HepG2 (cell line): ENCODE results near the gene TMX2. TPM values are rescaled to one million over a fixed set of nuclear protein-coding genes. Genes with fewer than 3 reads are reported as not detected.

Experiments
- ADNP ChIP-seq: sonication (generic); formaldehyde crosslinking; IDR thresholded peaks from 2 replicates; pipeline ENCODE4 v1.4.0; 2020; ENCODE audit warnings: missing genetic modification reagents
- CREB1 ChIP-seq, 2 experiments: fragments of 450-650 bp in 1 of 2; IDR thresholded peaks; 2 replicates each; pipeline ENCODE4 v1.6.1; 2016 to 2017; ENCODE audit warnings: control low read depth in 1 of 2, mild to moderate bottlenecking in 1 of 2, missing compliant biosample characterization in 1 of 2, missing genetic modification characterization in 1 of 2
- EP300 ChIP-seq, 3 experiments: sonication (generic) in 1 of 3; formaldehyde crosslinking in 1 of 3; IDR thresholded peaks; 2 replicates each; pipeline versions ENCODE4 v1.5.1 to v1.6.1; 2011 to 2020; ENCODE audit warnings: low read depth in 2 of 3, low read length in 2 of 3, borderline replicate concordance in 1 of 3, improper control_type of control experiment in 1 of 3, mild to moderate bottlenecking in 1 of 3, missing genetic modification reagents in 1 of 3, moderate library complexity in 1 of 3
- FOXA3 ChIP-seq: IDR thresholded peaks from 2 replicates; pipeline ENCODE4 v1.6.1; 2016; ENCODE audit warnings: missing genetic modification reagents, missing compliant biosample characterization
- FOXP4 ChIP-seq: sonication (generic); formaldehyde crosslinking; IDR thresholded peaks from 2 replicates; pipeline ENCODE4 v1.4.0; 2020; ENCODE audit warnings: missing genetic modification reagents
- FUBP1 ChIP-seq: sonication (generic); formaldehyde crosslinking; IDR thresholded peaks from 2 replicates; pipeline ENCODE4 v1.5.1; 2020; ENCODE audit warnings: missing genetic modification reagents, mild to moderate bottlenecking, borderline replicate concordance
- IRF2 ChIP-seq: IDR thresholded peaks from 2 replicates; pipeline ENCODE4 v1.6.1; 2018; ENCODE audit warnings: missing genetic modification reagents, missing compliant biosample characterization
- JARID2 ChIP-seq: sonication (generic); formaldehyde crosslinking; IDR thresholded peaks from 2 replicates; pipeline ENCODE4 v1.8.1; 2023; ENCODE audit warnings: missing genetic modification reagents, inconsistent platforms; ENCODE audit not compliant: insufficient replicate concordance
- KDM1A ChIP-seq: IDR thresholded peaks from 2 replicates; pipeline ENCODE4 v1.6.1; 2016; ENCODE audit warnings: missing compliant biosample characterization
- KDM2A ChIP-seq: sonication (generic); formaldehyde crosslinking; IDR thresholded peaks from 2 replicates; pipeline ENCODE4 v1.4.0; 2020; ENCODE audit warnings: low read depth, missing genetic modification reagents, borderline replicate concordance
- KLF12 ChIP-seq: sonication (generic); formaldehyde crosslinking; IDR thresholded peaks from 2 replicates; pipeline ENCODE4 v1.4.0; 2020; ENCODE audit warnings: missing genetic modification reagents, borderline replicate concordance
- KLF13 ChIP-seq: sonication (generic); formaldehyde crosslinking; IDR thresholded peaks from 2 replicates; pipeline ENCODE4 v1.4.0; 2020; ENCODE audit warnings: mild to moderate bottlenecking, missing genetic modification reagents
- MEIS2 ChIP-seq: sonication (generic); formaldehyde crosslinking; IDR thresholded peaks from 2 replicates; pipeline ENCODE4 v1.9.0; 2021; ENCODE audit warnings: mild to moderate bottlenecking, missing genetic modification reagents
- NCOA1 ChIP-seq: sonication (generic); formaldehyde crosslinking; IDR thresholded peaks from 2 replicates; pipeline ENCODE4 v1.9.0; 2021; ENCODE audit warnings: missing genetic modification reagents
- NFYB ChIP-seq: sonication (generic); formaldehyde crosslinking; IDR thresholded peaks from 2 replicates; pipeline ENCODE4 v1.4.0; 2020; ENCODE audit warnings: missing genetic modification reagents
- SATB2 ChIP-seq: sonication (generic); formaldehyde crosslinking; IDR thresholded peaks from 2 replicates; pipeline ENCODE4 v1.5.0; 2020; ENCODE audit warnings: missing genetic modification reagents
- SMAD1 ChIP-seq: sonication (generic); formaldehyde crosslinking; IDR thresholded peaks from 2 replicates; pipeline ENCODE4 v1.4.0; 2020; ENCODE audit warnings: missing genetic modification reagents, low read depth, mild to moderate bottlenecking, borderline replicate concordance
- SOX13 ChIP-seq, 3 experiments: fragments of 450-650 bp in 1 of 3; sonication (generic) in 1 of 3; formaldehyde crosslinking in 1 of 3; IDR thresholded peaks in 2 of 3; conservative IDR thresholded peaks in 1 of 3; 2 replicates each; pipeline versions ENCODE4 v1.5.0 to v1.6.1; 2016 to 2020; ENCODE audit warnings: antibody characterized with exemption in 1 of 3, mild to moderate bottlenecking in 1 of 3, missing compliant biosample characterization in 1 of 3, missing genetic modification reagents in 1 of 3, moderate library complexity in 1 of 3
- XRCC5 ChIP-seq: fragments of 200-400 bp; formaldehyde crosslinking; optimal IDR thresholded peaks from 2 replicates; pipeline ENCODE3; 2017; ENCODE audit warnings: mild to moderate bottlenecking, low read length
- ZNF180 ChIP-seq: sonication (generic); formaldehyde crosslinking; IDR thresholded peaks from 2 replicates; pipeline ENCODE4 v1.4.0; 2020; ENCODE audit warnings: low read depth, missing genetic modification reagents, borderline replicate concordance
- ZNF337 ChIP-seq: sonication (generic); formaldehyde crosslinking; IDR thresholded peaks from 2 replicates; pipeline ENCODE4 v1.5.1; 2020; ENCODE audit warnings: missing genetic modification reagents, low read depth, mild to moderate bottlenecking, borderline replicate concordance
- ZNF33A ChIP-seq: sonication (generic); formaldehyde crosslinking; IDR thresholded peaks from 2 replicates; pipeline ENCODE4 v1.5.1; 2020; ENCODE audit warnings: missing genetic modification reagents, mild to moderate bottlenecking, moderate library complexity, borderline replicate concordance
- ZNF446 ChIP-seq: sonication (generic); formaldehyde crosslinking; IDR thresholded peaks from 2 replicates; pipeline ENCODE4 v1.5.0; 2020; ENCODE audit warnings: mild to moderate bottlenecking, missing genetic modification reagents
- ZNF629 ChIP-seq: sonication (generic); formaldehyde crosslinking; conservative IDR thresholded peaks from 2 replicates; pipeline ENCODE4 v1.5.0; 2020; ENCODE audit warnings: missing genetic modification reagents
- ZNF776 ChIP-seq: sonication (generic); formaldehyde crosslinking; IDR thresholded peaks from 2 replicates; pipeline ENCODE4 v1.4.0; 2020; ENCODE audit warnings: mild to moderate bottlenecking, missing genetic modification reagents
- ZNF883 ChIP-seq: sonication (generic); formaldehyde crosslinking; IDR thresholded peaks from 2 replicates; pipeline ENCODE4 v1.5.1; 2020; ENCODE audit warnings: mild to moderate bottlenecking, missing genetic modification reagents; ENCODE audit errors: not compliant biosample characterization
- ZSCAN29 ChIP-seq: sonication (generic); formaldehyde crosslinking; conservative IDR thresholded peaks from 2 replicates; pipeline ENCODE4 v1.4.0; 2020; ENCODE audit warnings: mild to moderate bottlenecking, missing genetic modification reagents
- polyA plus RNA-seq, 8 experiments: library from polyadenylated mRNA; depleted of rRNA in 3 of 8; stranded (reverse) in 7 of 8; unstranded in 1 of 8; fragments of >200 nt; fragmentation: Illumina TruSeq in 4 of 8; extraction: Trizol in 4 of 8; gene quantifications; 2 replicates each; pipeline versions ENCODE4 v1.2.1 to v1.2.3, GENCODE V29; 2011 to 2016; ENCODE audit warnings: low read depth in 4 of 8, missing spikeins in 1 of 8, mixed read lengths in 1 of 8; ENCODE audit not compliant: insufficient read depth in 1 of 8
- total RNA-seq, 5 experiments: library from RNA; depleted of rRNA; stranded (reverse); fragments of >200 nt; fragmentation: Illumina TruSeq; extraction: Trizol; gene quantifications; 2 replicates each; pipeline ENCODE4 v1.2.3, GENCODE V29; 2016; ENCODE audit warnings: low read depth in 1 of 5

TMX2 gene
- total and polyA plus RNA-seq, 2 of the 13 experiments (the other 11 are each of a cell fraction or from before 2014, with no cell fraction given): 84.5 to 129 TPM

GRCh38 chr11:57779276-57779675 lies 66.9 kb downstream of the TMX2 start (continued):
- TF ChIP-seq EP300 (IDR thresholded peaks at IDR 0.05; ENCODE audit: low read depth in 2 of 2, low read length in 2 of 2) (no peak), EP300 (CRISPR knock-in tag; IDR thresholded peaks at IDR 0.05; ENCODE audit: borderline replicate concordance) (peak; percentile 41; the same call in 1 of the 2 replicates), KDM2A (CRISPR knock-in tag) (no peak), NFYB (CRISPR knock-in tag) (0 out of 2 replicates have a peak, but pooled peaks have one; percentile 22), ZNF629 (CRISPR knock-in tag) (no peak), JARID2 (no peak), XRCC5 (peak; percentile 53), ZNF33A (CRISPR knock-in tag) (no peak), KLF12 (no peak), NCOA1 (CRISPR knock-in tag) (no peak), ADNP (CRISPR knock-in tag) (no peak), FUBP1 (no peak), MEIS2 (0 out of 2 replicates have a peak, but pooled peaks have one; percentile 31), ZNF776 (no peak), ZSCAN29 (no peak), IRF2 (CRISPR knock-in tag) (0 out of 2 replicates have a peak, but pooled peaks have one; percentile 28), SOX13 (IDR thresholded peaks at IDR 0.05) (no peak), SOX13 (CRISPR knock-in tag; conservative IDR thresholded peaks at IDR 0.05 in 1 of 2, IDR thresholded peaks at IDR 0.05 in 1 of 2) (peak in 1 of 2 experiments; percentile 74; a peak in 2 of 4 replicates), ZNF337 (CRISPR knock-in tag) (no peak), ZNF446 (CRISPR knock-in tag) (no peak), ZNF180 (CRISPR knock-in tag) (no peak), FOXA3 (CRISPR knock-in tag) (peak; percentile 12; the same call in 1 of the 2 replicates), SMAD1 (CRISPR knock-in tag) (no peak), CREB1 (IDR thresholded peaks at IDR 0.05) (no peak), CREB1 (CRISPR knock-in tag; IDR thresholded peaks at IDR 0.05) (no peak), ZNF883 (CRISPR knock-in tag) (no peak), SATB2 (CRISPR knock-in tag) (no peak), KDM1A (CRISPR knock-in tag) (no peak), FOXP4 (CRISPR knock-in tag) (peak; percentile 22; the same call in 1 of the 2 replicates), KLF13 (CRISPR knock-in tag) (no peak)
